ENCODE data around the gene ASPHD1.
"Not testable (repeated sequence)": the region's sequence is repeated elsewhere in the genome, so short reads cannot be mapped to it uniquely, and the experiment has no call there.

The ASPHD1 gene

DNA sequence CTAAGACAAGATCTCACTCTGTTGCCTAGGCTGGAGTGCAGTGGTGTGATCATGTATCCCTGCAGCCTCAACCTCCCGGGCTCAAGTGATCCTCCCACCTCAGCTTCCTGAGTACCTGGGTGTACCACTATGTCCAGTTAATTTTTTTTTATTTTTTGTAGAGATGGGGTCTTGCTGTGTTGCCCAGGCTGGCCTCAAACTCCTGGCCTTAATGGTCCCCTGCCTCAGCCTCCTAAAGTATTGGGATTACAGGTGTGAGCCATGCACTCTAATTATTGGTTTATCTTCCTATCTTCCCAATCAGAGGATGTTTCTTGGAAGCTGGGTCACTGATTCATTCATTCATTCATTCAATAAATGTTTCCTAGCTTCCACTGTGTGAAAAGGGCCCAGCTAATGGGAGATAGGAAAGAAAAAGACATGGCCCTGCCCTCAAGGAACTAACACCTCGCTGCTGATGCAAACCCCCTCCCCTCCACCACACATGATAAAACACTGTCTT is 8.5 kb downstream of the ASPHD1 start:
- no peak for DNase-seq

- DNase-seq: peak; percentile 48
Measured at GRCh38 chr16:29909391-29909790, 9.1 kb downstream of the ASPHD1 start.

DNA sequence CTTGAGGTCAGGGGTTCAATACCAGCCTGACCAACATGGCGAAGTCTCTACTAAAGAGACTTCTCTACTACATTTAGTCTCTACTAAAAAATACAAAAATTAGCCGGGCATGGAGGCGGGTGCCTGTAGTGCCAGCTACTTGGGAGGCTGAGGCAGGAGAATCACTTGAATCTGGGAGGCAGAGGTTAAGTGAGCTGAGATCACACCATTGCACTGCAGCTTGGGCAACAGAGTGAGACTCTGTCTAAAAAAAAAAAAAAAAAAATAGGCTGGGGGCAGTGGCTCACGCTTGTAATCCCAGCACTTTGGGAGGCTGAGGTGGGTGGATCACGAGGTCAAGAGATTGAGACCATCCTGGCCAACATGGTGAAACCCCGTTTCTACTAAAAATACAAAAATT is 9.6 kb downstream of the ASPHD1 start:
- not testable (repeated sequence) for DNase-seq

- no peak for DNase-seq
Measured at GRCh38 chr16:29910819-29911675, 10.8 kb downstream of the ASPHD1 start.

- DNase-seq: no peak
Measured at GRCh38 chr16:29911676-29912010, 11.4 kb downstream of the ASPHD1 start.

DNA sequence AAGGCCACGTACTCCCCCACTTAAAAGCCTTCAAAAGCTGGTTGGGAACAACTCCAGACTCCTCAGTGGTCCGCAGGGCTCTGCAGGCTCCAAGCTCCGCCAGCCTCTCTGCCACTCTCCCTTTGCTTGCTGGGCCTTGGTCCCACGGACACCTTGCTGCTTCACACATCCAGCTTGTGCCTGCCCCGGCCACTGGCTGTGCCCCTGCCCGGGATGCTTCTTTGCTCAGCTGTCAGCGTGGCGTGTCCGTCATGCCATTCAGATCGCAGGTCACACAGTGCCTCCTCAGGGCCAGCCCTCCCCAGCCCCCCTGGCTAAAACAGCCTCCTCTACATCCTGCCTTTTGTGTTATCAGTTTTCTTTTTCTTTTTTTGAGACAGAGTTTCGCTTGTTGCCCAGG is 11.8 kb downstream of the ASPHD1 start:
- no peak for DNase-seq

GRCh38 chr16:29913514-29913913 is 13.2 kb downstream of the ASPHD1 start:
- no peak for DNase-seq

DNA sequence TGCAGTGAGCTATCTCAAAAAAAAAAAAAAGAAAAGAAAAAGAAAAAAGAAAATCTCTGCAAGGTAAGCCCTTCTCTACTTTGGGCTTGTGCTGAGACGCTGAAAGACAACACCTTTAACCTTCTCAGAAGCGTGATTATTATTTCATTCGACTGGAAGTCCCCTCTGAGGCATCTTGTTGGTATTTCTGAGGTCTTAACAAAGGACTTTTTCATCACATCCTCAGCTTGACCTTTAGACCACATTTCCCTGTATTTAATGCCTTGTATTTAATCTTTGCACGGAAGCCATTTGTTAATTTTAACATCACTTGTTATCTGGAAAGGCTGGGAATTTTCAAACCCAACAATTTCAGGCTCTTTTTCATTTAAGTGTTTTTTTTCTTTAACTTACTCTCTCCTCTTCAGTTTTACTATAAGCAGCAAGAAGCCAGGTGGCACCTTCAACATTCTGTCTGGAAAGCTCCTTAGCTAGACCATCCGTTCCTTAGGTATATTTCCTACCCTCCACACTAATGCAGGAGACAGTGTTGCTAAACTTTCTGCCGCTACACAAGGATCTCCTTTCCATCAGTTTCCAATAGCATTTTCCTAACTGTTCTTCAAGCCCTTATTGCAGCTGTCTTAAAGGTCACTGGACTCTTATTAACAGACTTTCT is 15.4 kb downstream of the ASPHD1 start:
- DNase-seq: no peak

- DNase-seq: no peak
Measured at GRCh38 chr16:29916979-29917378, 16.7 kb downstream of the ASPHD1 start.

DNA sequence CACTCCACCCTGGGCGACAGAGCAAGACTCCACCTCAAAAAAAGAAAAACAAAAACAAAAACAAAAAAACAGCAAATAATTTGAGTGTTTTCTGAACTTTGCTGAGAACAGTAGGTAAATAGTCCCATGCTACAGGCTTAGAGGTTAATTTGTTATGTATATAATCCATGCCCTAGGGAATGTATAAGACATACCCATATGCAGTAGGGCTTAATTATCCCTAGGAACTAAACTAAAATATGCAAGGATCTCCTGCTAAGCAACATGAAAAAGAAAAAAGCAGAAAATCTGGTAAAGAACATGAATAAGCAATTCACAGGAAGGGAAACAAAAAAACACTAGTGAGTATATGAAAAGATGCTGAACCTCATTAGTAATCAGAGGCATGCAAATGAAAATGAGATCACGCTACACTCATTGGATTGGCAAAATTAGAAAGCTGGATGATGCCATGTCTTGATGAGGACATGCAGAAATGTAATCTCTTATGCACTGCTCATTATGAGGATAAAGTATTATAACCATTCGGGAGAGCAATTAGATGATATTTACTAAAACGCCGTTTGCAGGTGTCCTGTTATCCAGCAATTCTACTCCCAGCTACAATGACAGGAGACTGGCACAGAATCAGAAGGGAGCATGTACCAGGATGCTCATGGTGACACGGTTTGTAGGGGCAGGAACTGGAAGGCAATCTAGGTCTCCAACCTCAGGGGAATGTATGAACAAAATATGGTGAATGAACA is 20.2 kb downstream of the ASPHD1 start:
- DNase-seq: no peak

DNA sequence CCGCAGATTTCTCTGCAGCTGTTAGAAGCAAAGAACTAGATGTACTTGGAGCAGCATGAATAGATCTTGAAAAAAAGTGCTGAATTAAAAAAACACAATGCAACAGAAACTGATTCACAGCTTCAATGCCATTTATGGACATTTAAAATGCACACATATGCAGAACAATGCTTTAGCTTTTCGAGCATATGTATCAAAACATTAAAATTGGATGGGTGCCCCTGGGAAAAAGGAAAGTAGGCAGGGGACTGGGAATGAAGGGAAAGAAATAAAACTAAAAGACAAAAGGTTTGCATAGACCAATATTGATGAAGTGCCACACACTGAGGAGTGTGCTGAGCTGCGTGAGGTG is 20.7 kb downstream of the ASPHD1 start:
- DNase-seq: no peak

DNA sequence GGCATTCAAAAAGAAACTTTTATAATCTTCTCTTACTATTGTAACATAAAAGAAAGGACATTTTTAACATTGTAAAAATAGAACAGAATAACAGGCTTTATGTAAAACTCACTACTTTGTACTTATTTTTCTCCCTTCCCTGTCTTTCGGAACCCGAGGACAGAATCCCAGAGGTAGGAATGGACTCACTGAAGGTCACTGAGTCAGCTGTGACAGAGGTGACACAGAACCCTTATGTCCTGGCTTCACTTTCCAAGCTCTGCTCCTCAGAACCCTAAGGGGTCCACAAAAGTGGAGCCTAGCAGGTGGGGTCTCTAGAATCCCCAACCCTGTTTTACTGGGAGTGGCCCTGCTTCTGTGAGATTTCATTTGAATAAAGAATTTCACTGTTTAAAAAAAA is 22.0 kb downstream of the ASPHD1 start:
- DNase-seq: no peak

- no peak for DNase-seq
Measured at GRCh38 chr16:29922986-29923501, 22.8 kb downstream of the ASPHD1 start.

GRCh38 chr16:29925105-29925756 is 24.9 kb downstream of the ASPHD1 start:
- no peak for DNase-seq

DNA sequence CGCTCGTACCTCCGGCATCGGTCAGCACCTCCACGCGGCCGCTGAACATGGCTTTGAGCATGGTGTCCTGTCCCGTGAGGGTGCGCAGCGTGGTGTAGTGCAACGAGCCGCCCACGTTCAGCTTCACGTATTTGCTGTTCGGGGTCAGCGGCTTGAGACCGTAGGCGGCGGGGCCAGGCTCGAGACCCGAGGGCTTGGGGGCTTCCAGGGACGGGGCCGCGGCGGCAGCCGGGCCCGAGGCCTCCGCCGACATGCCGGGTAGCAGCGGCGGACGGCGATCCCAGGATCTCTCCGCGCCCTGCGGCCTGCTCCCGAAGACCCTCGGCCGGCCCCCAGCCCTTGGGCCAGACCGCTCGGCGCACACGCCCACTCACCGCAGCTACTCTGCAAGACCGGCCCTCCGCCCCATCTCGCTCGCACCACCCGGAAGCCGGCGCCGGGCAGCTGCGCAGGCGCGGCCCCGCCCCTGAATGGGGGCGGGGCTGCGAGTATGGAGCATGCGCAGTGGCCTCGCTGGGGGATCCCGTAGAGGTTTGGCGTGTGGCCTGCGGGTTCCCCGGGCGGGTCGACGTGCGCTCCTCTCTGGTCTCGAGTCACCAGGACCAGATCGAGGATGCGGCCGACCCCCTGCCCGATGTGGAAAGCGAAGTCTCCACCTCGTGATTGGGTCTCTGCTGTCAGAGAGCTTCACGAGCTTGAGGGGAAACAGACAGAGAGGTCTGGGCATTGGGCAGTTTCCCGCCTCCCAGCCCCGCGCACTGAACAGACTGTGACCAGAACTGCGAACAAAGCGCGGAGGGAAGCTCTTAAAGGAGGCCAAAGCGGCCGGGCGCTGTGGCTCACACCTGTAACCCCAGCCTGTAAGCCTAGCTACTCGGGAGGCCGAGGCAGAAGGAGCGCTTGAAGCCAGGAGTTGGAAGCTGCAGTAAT is 25.8 kb downstream of the ASPHD1 start, which contains the start of gene KCTD13:
TSS of gene KCTD13 (minus strand) at position 446 of the 930 bp plus-strand sequence. CDS start at position 253, 193 bp downstream.
- DNase-seq: peak; percentile 83

DNA sequence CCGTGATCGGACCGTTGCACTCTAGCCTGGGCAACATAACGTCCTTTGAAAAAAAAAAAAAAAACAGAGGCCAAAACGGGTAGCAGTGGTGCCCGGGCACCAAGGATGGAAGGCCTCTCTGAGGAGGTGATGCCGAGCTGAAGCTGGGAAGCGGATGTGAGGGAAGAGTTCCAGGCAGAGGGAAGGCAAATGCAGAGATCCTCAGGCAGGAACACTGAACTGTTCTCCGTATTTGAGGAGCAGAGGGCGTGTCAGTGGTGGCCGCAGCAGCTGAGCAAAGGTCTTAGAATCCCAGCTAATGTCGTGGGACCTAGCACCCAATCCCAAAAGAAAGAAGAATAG is 26.4 kb downstream of the ASPHD1 start:
- DNase-seq: peak; percentile 30

DNA sequence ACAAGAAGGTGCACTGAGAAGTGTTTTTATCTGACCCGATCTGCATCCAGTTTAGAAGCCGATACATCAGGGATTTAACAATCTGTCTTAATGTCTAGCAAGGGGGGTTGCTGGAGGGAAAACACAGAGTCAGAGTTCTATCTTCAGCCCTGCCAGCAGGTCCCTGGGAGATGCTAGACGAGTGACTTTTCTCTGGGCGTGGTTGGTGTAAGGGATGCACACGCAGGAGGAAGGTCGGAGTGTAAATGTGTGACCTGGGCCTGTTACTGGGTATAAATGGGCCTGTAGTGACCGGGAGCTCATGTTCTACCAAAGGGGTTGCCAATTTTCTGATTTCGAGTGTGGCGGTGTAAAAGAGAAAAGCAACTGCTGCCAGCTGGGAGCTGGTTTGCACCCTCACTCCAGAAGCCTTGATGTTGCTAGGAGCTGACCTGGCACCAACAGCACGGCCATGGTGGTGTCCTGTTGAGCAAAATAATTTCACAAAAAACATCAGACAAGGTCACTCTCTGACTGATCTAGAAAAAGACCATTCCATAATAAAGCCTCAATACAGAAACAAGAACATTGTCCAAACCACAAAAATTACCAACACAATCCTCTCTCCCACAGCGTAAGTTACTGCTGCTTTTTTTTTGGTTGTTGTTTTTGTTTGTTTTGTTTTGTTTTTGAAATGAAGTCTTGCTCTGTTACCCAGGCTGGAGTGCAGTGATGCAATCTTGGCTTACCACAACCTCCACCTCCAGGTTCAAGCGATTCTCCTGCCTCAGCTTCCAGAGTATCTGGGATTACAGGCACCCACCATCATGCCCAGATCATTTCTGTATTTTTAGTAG is 27.0 kb downstream of the ASPHD1 start:
- no peak for DNase-seq

- DNase-seq: not testable (repeated sequence)
Measured at GRCh38 chr16:29931750-29932149, 31.5 kb downstream of the ASPHD1 start.

- DNase-seq: no peak
Measured at GRCh38 chr16:29940656-29941055, 40.4 kb downstream of the ASPHD1 start.

Measured in fibroblast of skin of abdomen (primary cell).